GM19238 (cell line): ENCODE results near the gene SPAG16.
A peak's percentile ranks its signal among the peaks of the same experiment; 100 is the strongest.

ENCODE experiments used
- DNase-seq: peaks from one replicate; pipeline ENCODE4 v3.0.0; 2011; ENCODE audit warnings: low spot score; ENCODE audit not compliant: insufficient read length

SPAG16 gene

DNA sequence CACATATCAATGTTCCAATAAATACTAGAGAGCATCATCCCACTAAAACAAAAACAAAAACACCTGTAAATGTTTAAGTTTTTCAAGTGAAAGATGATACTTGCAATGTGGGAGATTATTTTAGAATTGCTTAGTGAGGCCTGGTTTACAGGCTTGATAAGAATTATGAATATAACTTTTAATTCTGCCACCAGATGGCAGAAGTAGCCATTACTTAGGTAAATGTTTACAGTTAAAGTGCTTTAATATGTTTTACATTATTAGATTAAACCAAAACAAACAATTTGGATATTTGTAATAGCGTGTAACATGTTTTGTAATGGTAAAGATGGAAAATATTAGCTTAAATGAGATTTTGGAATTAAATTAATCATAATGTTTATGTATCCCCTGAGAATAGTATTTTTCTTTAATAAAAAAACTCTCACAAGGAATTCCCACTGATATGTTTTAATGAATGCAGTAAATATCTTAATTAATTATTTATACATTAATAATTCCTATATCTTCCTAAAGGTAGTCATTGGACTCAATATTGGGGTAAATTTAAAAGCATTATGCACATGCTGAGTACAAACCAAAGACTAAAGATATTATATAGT lies 522.0 kb downstream of the SPAG16 start:
- DNase-seq, result no peak

DNA sequence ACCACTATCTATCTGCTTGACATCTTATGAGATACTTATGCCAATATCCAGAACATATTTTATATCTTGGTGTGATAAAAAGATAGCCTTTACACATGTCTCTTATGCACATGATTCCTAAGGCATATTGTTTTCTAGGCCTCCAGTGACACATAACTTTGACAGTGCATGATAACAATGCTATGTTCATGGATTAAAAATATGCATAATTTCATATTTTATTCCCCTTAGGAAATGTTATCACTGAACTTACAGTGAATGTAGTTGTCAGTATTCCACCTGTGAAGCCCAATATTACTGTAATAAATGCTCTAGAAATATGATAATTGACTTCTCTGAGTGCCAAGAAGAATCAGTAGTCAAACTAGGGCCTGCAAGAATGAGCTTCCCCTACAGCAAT lies 532.3 kb downstream of the SPAG16 start:
- no peak for DNase-seq

DNA sequence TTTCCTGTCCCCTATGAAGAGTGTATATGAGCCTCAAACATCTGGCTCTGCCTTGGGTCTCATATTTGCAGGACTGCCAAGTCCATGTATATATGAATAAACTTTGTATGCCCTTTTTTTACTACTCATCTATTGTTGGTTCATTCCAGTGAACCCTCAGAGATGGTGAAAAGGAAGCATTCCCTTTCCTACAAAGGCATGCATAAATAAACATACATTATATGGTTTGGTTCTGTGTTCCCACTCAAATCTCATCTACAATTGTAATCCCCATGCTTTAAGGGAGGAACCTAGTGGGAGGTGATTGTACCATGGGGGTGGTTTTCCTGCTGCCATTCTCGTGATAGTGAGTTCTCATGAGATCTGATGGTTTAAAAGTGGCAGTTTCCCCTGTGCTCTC lies 534.2 kb downstream of the SPAG16 start:
- no peak for DNase-seq

DNA sequence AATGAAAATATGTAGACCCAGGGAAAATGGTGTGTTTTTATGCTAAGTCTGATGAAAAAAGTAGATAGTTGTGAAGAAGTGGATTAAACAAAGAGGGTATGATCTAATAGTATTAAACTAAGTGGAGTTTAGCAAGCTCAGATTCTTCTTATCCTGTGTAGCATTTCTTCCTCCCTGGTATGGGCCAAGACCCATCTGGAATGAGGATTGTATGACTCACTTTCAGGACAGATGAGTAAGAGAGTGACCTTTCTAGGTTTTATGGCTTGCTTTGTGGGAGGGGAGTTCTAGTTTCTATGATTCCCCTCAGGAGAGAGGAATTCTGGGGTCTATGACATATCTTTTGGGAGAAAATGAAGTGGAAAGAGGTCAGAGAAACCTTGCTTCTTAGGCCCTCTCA lies 550.1 kb downstream of the SPAG16 start:
- no peak for DNase-seq

DNA sequence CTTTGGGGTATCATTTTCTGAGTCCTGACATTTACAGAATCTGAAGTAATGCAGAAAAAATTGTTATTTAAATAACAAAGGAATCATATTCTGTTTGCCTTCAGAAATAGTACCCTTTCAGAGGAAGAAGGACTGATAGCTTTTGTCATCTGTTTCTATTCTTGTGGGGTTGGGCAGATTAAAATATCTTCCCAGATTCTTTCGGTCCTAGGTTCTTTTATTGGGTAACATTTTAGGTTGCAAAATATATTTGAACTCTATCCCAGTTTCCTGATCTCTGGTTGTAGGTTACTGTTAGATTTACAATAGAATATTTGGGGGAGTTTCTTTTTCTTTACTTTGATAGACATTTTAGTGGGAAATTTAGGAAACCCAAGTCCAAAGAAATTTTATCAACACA lies 550.5 kb downstream of the SPAG16 start:
- DNase-seq, result no peak

DNA sequence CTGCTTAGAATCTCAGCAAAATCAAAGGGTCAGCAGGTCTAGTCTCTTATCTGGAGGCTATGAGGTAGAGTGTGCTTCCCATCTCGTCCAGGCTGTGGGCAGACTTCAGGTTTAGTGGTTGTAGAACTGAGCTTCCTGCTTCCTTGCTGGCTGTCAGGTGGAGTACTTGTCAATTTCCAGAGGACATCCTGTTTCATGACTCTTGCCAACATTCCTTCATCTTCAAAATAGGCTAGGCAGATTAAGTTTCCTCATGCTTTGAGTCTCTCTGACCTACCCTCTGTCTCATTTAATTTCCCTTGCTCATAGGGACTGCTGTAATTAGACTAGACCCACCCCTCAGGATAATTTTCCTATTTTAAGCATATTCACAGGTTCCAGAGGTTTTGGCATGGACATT lies 562.6 kb downstream of the SPAG16 start:
- no peak for DNase-seq

DNA sequence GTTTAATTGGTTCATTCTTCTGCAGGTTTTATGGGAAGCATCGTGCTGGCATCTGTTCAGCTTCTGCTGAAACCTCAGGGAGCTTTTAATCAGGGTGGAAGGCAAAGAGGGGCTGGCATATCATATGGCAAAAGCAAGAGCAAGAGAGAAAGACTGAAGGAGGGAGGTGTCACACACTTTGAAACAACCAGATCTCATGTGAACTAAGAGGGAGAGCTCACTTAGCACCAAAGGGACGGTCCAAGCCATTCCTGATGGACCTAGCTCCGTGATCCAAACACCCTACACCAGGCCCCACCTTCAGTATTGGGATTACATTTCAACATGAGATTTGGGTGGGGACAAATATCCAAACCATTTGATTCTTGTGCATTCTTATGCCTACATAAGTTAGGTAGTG lies 563.1 kb downstream of the SPAG16 start:
- no peak for DNase-seq

DNA sequence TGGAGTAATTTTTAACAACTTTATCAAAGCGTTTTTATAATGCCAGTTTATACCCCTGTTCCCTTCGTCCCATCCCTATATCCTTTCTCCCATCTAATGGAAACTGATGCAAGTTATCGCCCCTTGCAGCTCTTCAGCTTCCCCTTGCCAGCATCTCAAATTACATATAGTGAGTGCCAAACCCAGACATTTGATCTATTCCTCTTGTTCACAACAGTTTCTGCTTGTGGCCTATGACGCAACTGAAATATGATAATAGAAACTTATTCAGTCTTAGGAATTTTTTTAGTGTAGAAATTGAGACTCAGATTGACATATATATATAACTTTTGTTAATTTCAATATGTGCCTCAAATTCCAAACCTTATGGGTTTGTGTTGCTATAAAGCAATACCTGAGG lies 564.4 kb downstream of the SPAG16 start:
- no peak for DNase-seq

DNA sequence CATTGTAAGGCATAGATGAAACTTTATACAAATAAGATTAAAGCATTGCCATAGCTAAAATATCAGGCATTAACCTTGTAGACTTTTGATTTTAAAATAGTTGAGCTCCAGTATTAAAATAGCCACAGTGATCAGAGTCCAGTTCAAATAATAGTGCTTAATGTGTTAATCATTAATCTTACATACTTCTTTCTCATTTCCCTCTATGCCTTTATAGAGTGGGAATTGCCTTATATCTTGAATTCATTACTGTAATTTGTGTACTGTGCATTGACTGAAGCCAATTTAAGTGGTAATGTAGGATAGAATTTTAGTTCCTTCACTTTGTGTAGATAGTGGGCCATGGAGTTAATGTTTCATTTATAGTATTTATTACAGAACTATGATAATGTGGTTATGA lies 577.4 kb downstream of the SPAG16 start:
- DNase-seq, result no peak

DNA sequence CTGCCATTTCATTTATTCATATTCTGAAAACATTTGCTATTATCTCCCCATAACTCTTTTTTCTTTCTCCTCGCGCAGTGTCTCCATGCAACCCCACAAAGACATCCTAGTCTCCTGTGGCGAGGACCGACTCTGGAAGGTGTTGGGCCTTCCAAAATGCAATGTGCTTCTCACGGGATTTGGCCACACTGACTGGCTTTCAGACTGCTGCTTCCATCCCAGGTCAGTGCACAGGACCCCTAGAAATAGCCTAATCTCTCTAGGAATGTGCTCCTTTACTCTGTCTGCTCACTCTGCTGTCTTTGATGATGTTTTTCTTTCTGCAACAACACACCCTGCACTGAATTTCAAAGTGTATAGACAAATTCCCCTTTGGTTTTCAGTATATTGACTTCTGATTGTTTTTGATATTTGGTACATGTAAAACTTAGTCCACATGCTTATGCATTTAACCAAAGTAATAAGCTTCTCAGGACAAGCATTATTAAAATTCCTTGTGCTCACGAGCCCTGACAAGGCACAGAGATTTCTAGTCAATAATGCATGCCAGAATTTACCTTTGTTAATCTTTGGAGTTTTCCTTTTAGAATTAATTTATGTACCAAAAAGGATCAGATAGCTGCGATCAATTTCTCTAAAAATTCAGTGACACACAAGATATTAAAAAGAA lies 578.3 kb downstream of the SPAG16 start:
- no peak for DNase-seq

DNA sequence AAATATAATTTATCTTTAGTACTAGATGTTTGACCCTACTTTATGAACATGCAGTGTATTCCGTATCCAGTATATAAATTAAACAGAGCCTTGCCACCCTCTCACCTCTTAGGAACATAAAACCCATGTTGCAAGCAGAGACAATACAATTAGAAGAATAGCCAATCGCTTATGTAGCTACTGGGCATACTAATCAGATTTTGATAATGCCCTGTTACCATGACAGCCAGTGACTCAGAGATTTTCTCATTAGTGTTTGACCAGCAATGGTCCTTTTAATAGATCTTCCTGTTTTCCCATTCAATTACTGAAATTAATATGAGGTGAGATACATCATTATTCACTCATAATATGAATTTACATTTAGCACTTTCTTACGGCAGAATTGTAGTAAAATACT lies 579.3 kb downstream of the SPAG16 start:
- no peak for DNase-seq

DNA sequence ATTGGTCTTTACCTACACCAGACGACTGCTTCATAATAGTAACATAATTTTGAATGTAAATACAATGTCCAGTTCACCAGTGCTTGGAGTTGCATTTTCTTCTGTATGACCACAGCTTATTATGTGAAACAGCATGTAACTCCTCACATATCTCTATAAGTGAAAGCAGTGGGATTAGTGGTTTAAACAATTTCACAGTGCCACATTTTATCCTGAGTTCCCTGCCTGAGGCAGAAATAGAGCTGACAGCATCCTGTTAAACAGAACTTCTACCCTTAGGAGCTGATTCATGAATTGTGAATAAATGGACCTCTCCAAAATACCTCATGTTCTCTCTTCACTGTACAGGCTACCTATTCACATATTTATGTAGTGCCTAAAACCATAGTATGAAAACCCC lies 584.3 kb downstream of the SPAG16 start:
- no peak for DNase-seq

DNA sequence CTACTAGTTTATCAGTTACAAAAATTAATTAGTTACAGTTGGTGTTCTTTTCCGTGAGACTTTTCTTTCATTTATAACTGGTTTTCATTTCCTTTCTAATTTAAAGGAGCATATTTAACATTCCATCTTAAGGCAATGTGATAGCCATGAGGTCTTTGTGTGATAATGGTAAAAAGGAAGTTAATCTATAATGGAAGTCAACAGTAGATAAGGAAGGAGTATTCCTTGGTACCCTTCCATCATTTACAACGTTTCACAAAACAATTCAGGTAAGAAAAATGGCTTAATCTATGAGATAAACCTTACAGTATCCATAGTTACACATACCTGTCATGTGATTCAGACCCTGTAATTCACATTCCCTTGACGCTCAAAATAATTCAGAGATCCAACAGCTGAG lies 601.2 kb downstream of the SPAG16 start:
- DNase-seq, result no peak

DNA sequence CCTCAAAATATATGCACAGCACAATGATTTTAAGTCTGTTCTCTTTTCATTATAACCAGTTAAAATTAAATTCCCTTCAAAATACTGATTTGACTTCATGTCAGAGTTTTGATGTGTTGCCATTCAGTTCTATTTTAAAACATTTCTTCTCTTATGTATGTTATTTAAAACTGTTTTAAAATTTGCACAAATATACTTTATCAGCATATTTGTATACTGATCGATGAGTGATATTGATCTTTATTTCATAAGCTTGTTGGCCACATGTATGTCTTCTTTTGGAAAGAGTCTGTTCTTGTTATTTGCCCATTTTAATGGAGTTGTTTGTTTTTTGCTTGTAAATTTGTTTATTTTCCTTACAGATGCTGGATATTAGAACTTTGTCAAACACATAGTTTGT lies 630.2 kb downstream of the SPAG16 start:
- DNase-seq, result no peak

DNA sequence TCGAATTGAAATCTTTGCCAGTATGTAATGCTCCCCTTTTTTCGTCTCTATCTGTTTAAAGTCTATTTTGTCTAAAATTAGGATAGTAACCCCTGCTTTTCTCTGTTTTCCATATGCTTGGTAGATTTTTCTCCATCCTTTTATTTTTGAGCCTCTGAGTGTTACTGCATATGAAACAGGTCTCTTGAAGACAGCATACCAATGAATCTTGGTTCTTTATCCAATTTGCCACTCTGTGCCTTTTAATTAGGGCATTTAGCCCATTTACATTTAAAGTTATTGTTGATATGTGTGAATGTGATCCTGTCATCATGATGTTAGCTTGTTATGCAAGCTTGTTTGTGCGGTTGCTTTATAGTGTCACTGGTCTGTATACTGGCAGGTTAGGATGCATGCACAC lies 635.8 kb downstream of the SPAG16 start:
- DNase-seq, result no peak

DNA sequence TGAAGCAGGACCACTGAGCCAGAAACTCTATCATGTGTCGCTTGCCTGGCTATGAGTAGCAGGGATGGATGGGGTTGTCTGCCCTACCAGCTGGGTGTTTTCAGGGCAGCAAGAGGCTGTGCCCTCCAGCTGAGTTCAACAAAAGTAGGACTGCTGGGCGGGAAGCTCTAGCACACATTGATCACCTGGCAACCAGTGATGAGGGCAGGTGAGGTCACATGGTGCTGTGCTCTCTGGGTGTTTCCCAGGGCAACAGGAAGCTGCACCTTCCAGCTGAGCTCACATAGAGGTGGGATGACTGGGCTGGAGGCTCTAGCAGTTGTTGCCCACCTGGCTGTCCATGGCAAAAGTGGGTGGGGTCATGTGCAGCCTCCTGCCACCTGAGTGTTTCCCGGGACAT lies 639.3 kb downstream of the SPAG16 start:
- no peak for DNase-seq

DNA sequence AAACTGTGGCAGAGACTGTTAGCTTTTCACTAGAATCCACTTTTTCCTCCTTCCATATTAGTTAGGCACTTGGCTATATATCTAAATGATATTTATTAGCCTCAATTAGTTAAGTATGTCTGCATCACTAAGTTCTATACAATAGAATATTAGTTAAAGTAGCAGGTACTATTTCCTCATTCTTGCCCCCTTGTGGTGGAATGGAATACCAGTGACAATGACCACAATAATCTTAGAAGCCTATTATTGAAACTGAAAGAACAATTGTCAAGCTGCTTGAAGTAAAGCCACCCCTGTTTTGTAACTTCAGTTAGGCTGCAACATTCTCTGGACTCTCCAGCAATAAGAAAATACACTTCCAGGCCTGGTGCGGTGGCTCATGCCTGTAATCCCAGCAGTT lies 650.3 kb downstream of the SPAG16 start:
- peak; percentile 30 for DNase-seq

DNA sequence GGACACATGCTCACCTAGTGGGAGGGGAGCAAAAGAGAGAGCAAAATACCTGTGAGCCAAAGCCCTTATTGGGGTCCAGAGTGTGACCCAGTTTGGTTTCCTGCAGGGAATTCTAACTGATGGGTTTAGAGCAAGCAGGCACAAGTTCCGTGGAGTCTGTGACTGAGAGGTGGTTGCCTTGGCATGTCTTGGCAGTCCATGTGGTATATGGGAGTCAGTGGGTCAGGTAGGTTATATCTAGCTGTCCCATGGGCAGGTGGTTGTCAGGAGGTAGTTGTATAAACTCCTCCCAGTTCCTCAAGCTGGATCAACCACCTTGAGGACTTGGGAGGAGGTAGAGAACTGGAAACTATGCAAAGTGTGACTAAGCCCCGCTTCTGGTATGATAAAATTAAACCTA lies 673.8 kb downstream of the SPAG16 start:
- DNase-seq, result no peak

DNA sequence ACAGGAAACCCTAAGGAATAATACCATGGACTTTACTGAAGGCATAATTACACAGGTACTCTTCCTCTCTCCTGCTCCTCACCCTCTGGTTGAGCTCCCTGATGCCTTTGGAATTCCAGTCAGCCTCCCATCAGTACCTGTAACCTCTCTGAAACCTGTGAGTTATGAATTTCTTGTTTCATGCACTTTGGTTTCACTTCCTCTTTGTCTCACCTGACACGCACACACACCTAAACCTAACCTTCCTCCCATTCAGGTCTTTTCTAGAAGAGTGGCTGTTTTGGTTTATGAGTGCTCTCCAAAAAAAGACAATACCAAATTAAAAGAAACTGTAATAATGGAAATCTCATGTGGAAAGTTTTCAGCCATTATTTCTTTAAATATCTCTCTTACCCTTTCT lies 675.3 kb downstream of the SPAG16 start:
- DNase-seq, result no peak

DNA sequence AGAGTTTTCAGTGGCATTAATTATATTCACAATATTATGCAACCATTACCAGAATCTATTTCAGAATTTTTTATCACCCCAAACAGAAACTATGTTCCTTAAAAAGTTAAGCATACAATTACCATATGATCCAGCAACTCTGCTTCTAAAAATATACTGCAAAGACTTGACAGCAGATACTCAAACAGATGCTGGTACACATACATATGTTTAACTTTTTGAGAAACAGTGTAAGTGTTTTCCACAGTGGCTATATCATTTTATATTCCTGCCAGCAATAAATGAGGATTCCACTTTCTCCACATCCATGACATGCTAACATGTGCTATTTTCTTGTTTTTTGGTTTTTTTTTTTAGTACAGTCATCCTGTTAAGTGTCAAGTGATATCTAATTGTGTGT lies 687.3 kb downstream of the SPAG16 start:
- no peak for DNase-seq

DNA sequence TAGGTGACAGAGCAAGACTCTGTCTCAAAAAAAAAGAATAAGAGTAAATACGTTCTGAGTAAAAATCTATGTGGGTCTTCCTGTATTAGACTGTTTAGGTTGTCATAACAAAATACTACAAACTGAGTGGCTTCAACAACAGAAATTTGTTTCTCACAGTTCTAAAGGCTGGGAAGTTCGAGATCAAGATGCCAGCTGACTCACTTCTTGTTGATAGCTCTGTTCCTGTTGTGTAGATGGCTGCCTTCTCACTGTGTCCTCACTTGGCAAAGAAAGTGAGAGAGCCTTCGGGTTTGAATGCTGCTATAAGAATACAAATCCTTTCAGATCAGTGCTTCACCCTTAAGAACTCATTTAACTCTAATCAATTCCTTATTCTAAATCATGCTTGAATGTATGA lies 696.6 kb downstream of the SPAG16 start:
- DNase-seq, result no peak

DNA sequence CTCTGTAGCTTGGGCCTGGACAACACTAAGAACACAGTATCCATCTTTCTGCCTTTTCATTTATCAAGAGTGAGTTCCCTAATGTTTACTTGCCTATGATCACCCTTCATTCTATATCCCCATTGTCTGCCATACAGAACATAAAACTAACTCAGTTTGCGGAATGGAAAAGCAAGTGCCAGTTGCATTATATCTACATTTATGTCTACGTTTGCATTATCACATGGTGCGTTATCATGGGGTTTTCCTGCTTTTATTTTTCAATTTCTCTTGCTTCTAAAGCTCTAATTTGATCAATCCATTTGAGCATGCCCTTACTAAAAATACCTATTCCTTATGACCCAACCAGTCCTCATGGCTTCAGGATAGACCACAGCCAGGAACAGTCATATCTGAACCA lies 704.9 kb downstream of the SPAG16 start:
- DNase-seq, result no peak

DNA sequence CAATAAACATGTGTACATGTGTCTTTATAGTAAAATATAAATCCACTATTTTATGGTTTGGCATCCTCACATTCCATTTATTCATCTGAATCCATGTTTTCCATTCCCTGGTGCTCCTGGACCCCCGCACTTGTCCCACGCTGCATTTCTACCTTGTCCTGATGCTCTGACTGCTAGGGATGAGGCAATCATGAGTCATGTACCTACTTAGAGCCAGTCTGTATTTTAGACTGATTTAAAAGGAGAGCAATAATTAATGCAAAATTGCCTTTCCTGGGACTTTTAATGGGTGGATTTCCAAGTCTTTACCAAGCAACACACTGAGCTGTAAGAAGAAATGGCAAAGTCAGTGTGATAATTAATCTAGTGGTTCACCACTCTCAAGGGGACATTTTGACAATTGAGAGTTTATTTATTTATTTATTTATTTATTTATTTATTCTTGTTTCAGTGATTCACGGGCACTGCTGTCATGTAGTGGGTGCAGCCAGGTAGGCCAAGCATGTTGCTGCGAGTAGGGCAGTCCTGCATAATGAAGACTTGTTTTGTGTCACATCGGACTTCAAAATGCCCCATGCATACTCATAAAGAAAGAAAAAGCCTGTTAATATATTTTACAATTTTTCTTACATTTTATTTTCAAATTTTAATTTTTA lies 707.3 kb downstream of the SPAG16 start:
- no peak for DNase-seq
